SK-N-MC (cell line): ENCODE data around the gene BPIFB2.

Experiments
- EZH2 ChIP-seq: fragments of 200-600 bp; sonication (generic); IDR thresholded peaks from one replicate; pipeline ENCODE4 v1.6.1; 2017; ENCODE audit warnings: antibody characterized with exemption
- FOXP2 ChIP-seq: optimal IDR thresholded peaks from 2 replicates; pipeline ENCODE3; 2011; ENCODE audit warnings: mild to moderate bottlenecking, moderate library complexity; ENCODE audit not compliant: insufficient read depth; ENCODE audit errors: extremely low read length, control extremely low read depth
- POLR2AphosphoS5 ChIP-seq: IDR thresholded peaks from 2 replicates; pipeline ENCODE4 v1.6.1; 2012; ENCODE audit warnings: mild to moderate bottlenecking, low read depth, low read length, borderline replicate concordance

DNA sequence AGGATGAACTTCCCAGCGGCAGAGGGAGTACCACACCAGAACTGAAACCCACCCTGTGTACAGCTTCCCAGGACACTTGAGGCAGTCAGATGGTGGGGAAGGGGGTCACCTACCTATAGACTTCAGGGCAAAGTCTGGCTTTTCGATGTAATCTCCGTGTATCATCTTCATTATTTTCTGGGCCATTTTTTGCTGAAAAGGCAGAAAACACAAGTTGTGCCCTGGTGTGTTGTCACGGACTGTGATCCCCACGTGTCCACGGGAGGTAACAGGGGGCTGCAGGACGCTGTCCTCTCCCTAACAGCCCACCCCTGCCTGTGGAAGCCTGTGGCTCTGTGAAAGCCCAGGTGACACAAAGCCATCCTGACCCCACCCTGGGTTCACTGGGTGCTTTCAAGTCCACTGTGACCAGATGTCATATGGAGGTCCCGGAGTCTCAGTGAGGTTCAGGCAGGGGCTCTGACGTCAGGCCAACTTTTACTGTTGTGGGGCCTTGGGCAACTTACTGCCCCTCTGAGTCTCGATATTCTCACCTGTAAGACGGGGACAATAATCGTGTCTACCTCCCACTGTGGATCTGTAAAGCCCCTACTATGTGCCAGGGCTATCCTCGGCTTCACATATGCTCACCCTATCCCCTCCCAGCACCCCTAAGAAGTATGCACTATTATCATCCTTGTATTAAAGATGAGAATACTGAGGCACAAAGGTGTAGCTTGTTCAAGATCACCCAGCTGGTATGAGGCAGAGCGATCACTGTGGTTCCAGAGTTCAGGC is 17.8 kb upstream of the BPIFB2 start:
- TF ChIP-seq POLR2AphosphoS5 (no peak), EZH2 (no peak), FOXP2 (no peak)
